GM19452 (cell line): ENCODE measurements around the gene RHD.
A peak's percentile ranks its signal among the peaks of the same experiment; 100 is the strongest.
"Not testable (repeated sequence)": the region's sequence is repeated elsewhere in the genome, so short reads cannot be mapped to it uniquely, and the experiment has no call there.

ENCODE experiments used
- ATAC-seq: cut with Tn5 transposase; IDR thresholded peaks from one replicate; pipeline ENCODE4 v1.9.1; 2021; ENCODE audit not compliant: unreplicated experiment

Gene RHD

GRCh38 chr1:25272238-25272637 is at the start of gene RHD:
Gene RHD (plus strand): TSS chr1:25272509. CDS start chr1:25272548, 39 bp downstream.
- ATAC-seq, result not testable (repeated sequence)

DNA sequence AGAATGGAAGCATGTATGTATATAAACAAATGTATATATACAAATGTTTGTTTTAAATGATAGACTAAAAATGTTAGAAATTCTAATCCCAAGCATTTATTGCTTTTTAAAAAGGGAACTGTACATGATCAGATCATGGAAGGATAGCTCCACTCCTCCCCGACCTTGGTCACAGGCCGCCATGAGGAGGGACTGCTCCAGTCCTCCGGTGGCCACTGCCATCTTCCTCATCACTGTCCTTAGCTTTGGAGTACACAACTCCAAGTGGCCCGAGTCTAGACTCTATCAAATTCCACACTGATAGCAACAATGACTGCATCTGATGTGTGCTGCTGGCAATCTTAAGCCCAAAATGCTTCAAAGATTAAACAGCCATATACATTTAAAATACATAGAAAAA is 49.7 kb upstream of the RHD start:
- ATAC-seq, result no peak

DNA sequence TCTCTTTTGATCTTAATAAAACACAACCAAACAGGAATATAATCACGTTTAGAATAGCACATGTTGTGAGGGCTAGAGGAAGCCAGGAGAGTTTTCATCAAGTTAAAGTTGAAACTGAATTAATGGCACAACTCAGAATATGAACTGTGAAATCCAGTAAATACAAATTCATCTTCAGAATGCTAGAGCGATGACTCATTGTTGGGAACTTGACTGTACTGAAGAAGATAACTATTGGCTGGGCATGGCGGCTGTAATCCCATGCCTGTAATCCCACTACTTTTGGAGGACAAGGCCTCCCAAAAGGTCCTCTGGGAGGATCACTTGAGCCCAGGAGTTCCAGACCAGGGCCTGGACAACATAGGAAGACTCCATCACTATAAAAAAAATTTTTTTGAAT is 48.8 kb upstream of the RHD start:
- ATAC-seq, result no peak

GRCh38 chr1:25232027-25232865 is 40.1 kb upstream of the RHD start, which contains the start of gene SYF2:
Gene SYF2 (minus strand): TSS chr1:25232502. CDS start chr1:25232467, 35 bp downstream.
- ATAC-seq, result peak; percentile 63

DNA sequence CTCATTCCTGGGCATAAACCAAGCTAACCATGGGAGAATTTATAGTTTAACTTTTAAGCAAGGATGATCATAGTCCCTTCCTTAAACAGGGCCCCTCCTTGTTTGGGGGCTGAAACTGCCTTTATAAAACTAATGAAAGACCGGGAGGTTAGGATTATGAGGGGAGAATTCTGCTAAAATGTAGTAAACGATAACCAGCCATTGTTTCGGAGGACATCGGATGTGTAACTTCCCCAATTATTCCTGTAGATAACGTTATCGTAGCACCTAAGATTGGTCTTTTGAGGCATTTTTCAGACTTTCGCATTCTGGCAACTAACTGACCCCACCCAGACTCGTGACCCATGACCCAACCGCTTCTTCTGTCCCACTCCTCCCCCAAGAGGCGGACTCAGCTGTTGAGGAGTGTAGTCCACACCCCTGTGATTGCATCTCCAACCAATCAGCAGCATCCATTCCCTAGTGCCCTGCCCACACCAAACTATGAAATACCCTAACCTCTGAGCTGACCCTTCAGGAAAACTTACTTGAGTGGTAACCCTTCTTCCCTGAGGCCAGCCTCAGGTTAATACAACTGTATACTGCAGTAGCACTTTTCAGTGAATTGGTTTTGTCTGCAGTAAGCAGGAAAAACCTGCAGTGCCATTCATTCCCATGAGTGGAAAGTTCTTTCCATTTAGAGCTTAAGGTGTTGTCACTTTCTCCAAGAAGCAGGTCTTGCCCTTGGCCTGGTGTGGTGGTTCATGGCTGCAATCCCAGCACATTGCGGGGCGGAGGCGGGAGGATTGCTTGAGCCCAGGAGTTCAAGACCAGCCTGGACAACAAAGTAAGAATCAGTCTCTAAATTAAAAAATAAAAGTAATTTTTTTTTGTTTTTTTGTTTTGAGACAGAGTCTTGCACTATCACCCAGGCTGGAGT is 39.2 kb upstream of the RHD start:
- ATAC-seq, result peak; percentile 49

DNA sequence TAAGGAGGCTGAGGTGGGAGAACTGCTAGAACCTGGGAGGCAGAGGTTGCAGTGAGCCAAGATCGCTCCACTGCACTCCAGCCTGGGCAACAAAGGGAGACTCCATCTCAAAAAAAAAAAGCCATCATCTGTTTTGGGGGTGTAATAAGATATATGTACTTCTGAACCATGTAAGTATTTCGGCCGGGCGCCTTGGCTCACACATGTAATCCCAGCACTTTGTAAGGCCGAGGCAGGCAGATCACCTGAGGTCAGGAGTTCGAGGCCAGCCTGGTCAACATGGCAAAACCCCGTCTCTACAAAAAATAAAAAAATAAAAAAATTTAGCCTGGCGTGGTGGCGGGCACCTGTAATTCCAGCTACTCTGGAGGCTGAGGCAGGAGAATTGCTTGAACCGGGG is 36.9 kb upstream of the RHD start:
- ATAC-seq, result not testable (repeated sequence)

DNA sequence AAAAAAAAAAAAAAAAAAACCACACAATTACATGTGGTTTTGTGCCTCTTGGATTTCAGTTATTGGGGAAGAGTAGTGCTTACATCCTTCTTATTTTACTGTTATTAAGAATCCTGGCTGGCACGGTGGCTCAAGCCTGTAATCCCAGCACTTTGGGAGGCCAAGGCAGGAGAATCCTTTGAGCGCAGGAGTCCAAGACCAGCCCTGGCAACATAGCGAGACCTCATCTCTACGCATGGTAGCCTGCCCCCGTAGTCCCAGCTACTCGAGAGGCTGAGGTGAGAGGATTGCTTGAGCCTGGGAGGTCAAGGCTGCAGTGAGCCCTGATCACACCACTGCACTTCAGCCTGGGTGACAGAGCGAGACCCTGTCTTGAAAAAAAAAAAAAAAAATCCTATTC is 36.0 kb upstream of the RHD start:
- ATAC-seq, result not testable (repeated sequence)

DNA sequence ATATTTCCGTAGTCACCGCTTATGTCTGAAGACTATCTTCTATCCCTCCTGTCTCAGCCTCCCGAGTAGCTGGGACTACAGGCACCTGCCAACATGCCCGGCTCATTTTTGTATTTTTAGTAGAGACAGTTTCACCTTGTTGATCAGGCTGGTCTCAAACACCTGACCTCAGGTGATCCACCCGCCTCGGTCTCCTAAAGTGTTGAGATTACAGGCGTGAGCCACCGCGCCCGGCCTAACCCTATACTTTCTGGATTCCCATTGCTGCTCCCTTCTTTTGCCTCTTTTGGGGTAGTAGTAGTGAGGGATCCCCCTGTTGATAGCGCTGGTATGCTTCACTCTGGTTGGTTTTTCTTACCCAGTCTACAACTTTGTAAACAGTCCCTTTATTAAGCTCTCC is 34.3 kb upstream of the RHD start:
- ATAC-seq, result no peak

DNA sequence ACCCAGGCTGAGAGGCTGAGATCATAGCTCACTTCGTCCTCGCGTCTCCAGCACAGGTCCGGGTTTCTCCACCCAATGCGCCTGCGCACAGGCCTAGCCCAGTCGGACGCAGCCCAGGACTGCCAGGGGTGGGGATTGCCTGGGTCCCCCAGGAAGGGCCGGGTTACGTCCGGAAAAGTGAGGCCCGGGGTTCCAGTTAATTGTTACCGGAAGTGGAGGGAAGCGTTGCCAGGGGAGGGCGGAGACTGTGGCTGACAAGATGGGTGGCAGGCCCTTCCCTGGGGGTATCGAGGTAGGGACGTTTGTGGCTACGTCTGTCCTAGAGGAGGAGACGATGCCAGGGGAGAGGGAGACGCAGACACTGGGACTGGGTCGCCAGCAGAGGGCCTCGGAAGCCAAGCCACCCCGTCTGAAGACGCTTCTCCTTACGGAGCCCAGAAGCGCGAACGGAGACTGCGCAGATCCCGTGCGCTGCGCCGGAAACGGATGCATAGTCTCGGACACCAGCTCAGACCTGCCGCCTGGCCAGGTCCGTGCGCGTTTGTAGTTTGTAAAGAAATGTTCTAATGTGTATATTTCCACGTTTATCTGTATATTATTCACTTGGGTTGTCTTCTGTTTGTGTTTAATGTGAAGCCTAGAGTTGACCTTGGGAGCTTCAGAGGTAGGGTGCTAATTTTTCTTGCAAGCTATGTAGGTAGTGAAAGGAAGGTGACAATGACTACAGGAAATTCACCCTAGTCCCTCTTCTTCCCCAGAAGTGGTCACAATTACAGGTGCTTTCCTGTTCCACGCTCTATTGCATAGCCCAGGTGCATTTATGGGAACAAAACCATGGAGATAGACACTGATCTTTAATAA is 32.4 kb upstream of the RHD start:
- peak; percentile 62 for ATAC-seq

- ATAC-seq, result no peak
Measured at GRCh38 chr1:25243907-25244306, 28.4 kb upstream of the RHD start.

DNA sequence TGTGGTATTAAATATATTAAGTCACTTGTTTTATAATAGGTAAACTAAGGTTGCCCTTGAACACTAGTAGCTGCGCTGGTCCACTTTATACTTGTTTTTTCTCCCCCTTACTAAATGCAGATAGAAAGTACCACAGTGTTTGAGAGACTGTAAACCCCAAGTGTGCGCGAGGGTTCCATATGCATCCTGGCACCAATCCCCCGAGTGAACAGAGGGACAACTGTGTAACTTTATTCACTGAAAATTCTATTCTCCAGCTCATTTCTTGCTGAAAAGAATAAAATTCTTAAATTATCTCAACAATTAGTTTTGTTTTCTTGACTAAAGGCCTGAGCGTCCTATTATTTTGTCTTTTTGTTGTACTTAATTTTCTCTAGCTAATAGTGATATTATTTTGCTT is 26.9 kb upstream of the RHD start:
- no peak for ATAC-seq

GRCh38 chr1:25245809-25246599 is 26.3 kb upstream of the RHD start:
- no peak for ATAC-seq

- no peak for ATAC-seq
Measured at GRCh38 chr1:25246600-25247023, 25.7 kb upstream of the RHD start.

GRCh38 chr1:25247024-25247828 is 25.1 kb upstream of the RHD start, which contains the start of gene RSRP1:
Gene RSRP1 (minus strand): TSS chr1:25247454. CDS start chr1:25246963, 491 bp downstream.
- peak; percentile 82 for ATAC-seq

DNA sequence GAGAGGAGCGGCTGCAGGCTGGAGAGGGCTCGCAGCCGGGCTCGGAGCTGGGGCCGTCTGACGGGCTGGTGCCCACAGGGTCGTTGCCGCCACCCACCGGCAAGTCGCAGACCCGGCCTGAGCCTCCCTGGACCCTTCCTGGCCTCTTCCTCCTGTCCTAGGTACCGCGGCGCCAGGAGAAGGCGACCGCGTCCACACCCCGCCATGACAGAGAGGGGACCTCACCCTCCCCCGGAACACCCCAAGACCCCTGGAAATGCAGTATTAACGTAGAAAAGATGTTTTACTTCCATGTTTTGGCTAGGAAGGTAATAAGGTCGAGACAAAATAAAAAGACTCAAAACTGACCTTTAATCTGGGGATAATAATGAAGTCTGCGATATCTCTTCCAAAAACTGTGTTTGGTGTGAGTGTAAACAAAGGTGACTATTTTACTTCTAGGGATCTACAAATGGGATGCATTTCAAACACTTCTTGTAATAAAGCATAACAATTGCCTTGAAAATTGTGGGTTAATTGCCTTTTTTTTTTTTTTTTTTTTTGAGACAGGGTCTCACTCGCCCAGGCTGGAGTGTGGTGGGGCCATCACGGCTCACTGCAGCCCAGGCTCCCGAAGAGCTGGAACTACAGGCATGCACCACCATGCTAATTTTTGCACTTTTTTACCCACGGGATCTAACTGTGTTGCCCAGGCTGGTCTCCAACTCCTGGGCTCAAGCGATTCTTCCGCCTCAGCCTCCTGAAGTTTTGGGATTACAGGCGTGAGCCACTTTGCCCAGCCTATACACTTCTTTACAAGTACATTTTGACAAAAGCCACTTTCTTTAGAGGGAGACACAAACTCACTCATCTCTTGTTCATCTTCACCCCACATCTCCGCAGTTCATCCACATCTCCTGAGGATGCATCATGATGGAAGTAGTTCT is 24.2 kb upstream of the RHD start:
- ATAC-seq, result no peak

GRCh38 chr1:25253911-25254310 is 18.4 kb upstream of the RHD start:
- ATAC-seq, result no peak

DNA sequence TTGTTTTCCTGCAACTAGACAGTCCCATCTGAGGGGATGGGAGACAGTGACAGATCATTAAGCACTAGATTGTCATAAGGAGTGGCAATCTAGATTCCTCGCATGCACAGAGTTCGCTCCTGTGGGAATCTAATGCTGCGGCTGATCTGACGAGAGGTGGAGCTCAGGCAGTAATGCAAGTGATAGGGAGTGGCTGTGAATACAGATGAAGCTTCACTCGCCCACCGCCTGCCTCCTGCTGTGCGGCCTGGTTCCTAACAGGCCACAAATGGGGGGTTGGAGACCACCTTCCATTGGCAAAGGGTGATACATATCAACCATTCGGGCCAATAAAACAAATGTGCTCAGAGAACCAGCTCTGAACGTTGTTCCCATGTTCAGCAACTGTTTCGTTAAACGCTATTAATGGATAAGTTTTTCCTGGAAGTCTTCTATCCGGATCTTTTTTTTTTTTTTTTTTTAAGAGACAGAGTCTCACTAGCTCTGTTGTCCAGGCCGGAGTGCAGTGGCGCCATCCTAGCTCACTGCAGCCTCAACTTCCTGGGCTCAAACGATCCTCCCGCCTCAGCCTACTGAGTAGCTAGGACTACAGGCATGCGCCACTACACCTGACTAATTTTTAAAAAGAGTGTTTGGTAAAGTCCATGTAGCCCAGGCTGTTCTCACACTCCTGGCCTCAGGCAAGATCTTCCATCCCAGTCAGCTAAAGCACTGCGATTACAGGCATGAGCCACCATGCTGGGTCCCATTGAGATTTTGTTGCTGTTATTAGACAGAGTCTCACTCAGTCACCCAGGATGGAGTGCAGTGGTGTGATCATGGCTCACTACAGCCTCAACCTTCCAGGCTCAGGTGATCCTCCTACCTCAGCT is 16.4 kb upstream of the RHD start:
- no peak for ATAC-seq
